HG03025 (cell line): ENCODE results near the gene INF2.
"Not testable (repeated sequence)": the region's sequence is repeated elsewhere in the genome, so short reads cannot be mapped to it uniquely, and the experiment has no call there.

Experiments used
- ATAC-seq: cut with Tn5 transposase; IDR thresholded peaks from one replicate; pipeline ENCODE4 v1.9.1; 2021; ENCODE audit warnings: mild to moderate bottlenecking, moderate library complexity; ENCODE audit not compliant: unreplicated experiment, low FRiP score

Gene INF2

GRCh38 chr14:104656014-104656714, 33.3 kb upstream of the INF2 start:
- no peak for ATAC-seq

DNA sequence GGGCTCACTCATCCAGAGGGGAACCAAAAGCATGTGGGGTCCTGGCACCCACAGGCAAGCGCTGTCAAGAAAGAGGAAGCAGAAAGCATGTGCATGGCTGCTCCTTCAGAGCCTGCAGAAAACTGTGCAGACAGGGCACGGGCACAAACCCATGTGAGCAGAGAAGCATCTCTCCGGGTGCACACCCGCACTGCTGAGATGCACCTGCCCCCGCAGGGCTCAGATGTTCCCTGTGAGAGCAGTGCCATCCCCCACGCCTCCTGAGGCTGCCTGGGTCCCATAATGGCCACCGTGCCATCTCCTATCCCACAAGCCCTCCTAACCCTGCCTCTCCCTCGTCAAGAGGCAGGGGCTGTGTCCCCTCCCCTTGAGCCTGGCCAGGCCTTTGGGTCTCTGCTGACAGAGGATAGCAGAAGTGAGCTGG, 32.3 kb upstream of the INF2 start:
- ATAC-seq = no peak

DNA sequence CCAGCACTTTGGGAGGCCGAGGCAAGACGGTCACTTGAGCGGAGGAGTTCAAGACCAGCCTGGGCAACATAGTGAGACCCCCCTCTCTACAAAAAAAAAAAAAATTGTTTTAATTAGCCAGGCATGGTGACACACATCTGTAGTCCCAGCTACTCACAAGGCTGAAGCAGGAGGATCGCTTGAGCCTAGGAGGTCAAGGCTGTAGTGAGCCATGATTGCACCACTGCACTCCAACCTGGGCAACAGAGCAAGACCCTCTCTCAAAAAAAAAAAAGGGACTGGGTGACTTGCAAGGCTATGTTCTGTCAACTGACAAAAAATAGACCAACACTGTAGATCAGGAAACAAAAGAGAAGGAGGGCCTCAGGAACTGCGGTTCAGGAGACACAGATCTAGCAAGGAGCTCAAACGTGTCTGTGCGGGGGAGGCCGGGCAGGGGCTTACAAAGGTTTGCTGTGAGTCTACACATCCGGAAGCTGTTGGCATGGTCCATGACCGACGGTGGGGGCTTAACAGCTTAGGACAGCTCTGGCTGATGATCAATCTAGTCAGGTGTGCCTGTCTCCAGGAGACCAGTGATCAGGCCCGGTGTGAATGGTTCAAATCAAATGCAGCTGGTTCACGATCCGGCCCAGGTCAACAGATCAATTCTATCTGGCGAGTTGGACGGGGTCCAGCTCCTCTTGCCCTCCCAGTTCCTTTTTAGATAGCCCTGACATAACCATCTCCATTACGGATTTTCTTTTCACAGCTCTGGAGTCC, 31.7 kb upstream of the INF2 start:
- ATAC-seq = no peak

DNA sequence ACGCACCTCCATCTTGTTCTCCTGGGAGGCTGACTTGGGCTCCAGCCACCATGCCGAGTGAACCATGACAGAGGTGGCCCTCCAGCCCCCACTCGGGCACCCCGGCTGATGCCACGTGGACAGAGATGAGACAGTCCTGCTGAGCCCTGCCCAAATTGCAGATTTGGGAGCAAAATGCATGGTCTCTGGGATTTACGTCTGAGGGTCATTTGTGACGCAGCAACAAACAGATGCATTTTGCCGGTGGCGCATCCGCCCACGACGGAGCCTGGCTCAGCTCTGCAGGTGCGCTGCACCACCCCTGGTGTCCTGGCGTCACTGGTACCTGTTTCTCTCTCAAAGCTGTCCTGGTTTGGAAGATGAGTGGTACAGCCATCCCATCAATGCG, 31.1 kb upstream of the INF2 start:
- ATAC-seq = no peak

GRCh38 chr14:104659146-104659545, 30.3 kb upstream of the INF2 start:
- ATAC-seq = no peak

- no peak for ATAC-seq
Observed at GRCh38 chr14:104659764-104660523, 29.5 kb upstream of the INF2 start.

GRCh38 chr14:104660597-104660996, 28.8 kb upstream of the INF2 start:
- ATAC-seq = no peak

- ATAC-seq = no peak
Observed at GRCh38 chr14:104661086-104661485, 28.3 kb upstream of the INF2 start.

- not testable (repeated sequence) for ATAC-seq
Observed at GRCh38 chr14:104661528-104662157, 27.8 kb upstream of the INF2 start.

DNA sequence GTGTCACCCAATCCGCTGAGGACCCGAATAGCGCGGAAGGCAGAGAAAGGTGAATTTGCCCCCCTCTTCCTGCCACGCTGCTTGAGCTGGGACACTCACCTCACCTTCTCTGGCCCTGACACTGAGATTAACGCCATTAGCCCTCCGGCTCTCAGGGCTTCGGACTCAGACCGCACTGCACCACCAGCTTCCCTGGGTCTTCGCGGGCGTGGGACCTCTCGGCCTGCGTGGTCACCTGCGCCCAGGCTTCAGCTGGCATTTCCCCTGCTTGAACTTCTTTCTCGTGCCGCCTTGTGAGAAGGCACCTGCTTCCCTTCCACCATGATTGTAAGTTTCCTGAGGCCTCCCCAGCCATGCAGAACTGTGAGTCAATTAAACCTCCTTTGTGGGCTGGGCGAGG, 26.9 kb upstream of the INF2 start:
- ATAC-seq = not testable (repeated sequence)

DNA sequence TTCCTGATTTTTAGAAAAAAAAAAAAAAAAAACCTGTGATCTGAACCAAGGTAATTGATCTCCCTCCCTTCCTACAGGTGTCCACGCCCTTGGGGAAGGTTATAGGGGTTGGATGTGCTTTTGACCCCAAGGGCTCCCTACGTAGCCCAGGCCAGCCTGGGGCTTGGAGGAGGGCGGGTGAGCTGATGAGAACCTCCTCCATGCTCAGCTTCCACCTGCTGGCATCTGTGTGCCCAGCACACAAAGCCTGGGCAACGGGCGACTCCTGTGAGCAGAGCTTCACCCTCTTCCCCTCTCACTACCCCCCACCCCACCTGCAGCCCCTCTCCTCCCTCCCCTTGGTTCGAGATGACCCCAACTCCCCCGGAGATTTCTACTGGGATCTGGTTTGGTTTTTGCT, 25.3 kb upstream of the INF2 start:
- ATAC-seq = no peak

DNA sequence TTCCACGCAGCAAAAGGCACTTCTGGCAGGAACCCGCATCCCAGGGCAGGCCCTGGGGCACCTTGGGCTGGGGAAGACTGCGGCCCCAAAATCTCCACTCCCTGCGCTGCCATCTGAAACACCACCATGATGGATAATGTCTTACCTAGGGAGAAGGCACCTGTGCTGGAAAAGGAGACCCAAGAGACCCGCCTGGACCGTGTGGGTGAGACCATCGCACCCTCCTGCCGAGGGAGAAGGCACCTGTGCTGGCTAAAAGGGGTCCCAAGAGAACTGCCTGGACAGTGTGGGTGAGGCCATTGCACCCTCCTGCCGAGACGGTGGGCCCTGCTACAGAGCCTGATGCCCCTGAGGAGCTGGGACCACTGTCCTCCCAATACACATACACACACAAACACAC, 24.8 kb upstream of the INF2 start:
- no peak for ATAC-seq

DNA sequence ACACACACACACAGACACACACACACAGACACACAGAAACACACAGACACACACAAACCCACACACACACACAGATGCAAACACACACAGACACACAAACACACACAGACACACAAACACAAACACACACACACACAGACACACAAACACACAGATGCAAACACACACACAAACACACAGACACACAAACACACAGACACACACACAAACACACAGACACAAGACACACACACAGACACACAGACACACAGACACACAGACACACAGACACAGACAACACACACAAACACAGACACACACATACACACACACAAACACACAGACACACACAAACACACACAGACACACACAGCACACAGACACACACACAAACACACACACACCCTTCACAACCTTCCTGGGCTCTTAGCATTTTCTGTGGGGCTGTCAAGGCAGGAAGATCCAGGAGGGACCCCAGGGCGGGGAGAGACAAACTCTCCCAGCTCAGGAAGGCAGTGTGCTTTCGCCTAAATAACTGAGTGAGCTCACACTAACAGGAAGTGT, 24.2 kb upstream of the INF2 start:
- no peak for ATAC-seq

DNA sequence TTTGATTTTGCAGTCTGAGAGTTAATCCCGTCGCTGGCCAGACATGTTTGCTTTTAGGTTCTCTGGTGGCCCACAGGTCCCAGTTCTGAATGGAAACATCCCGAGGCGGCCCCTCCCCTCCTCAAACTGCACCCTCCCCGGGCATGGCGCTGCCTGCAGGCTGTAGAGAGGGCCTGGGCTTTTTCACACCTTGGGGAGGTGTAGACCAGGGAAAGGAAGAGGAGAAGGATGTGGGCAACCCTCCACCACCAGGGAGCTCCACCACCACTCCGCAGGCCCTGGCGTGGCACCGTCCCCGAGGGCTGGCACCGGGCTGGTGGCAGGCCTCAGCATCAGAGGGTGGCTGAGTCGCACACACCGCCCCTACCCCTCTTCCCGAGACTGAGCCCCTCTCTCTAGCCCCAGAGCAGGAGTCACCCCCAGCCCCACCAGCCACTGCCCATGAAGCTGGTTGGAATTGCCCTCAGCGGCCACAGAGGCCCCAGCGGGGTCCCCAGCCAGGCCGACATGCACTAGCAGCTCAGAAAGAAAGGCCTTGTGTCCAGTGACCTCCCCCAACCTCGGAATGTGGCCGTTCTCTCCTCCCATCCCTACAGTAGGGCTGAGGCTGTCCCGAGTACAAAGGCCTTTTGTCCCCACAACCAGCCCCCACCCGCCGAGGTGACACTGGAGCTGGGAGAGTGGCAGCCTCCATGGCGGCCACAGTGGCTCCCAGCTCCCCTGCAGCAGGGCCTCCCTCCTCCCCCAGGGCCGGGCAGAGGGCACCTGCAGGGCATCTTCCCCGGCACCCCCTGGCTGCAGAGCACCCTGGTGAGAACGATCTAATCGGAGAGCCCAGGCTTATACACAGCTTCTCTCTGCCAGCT, 23.5 kb upstream of the INF2 start:
- no peak for ATAC-seq

DNA sequence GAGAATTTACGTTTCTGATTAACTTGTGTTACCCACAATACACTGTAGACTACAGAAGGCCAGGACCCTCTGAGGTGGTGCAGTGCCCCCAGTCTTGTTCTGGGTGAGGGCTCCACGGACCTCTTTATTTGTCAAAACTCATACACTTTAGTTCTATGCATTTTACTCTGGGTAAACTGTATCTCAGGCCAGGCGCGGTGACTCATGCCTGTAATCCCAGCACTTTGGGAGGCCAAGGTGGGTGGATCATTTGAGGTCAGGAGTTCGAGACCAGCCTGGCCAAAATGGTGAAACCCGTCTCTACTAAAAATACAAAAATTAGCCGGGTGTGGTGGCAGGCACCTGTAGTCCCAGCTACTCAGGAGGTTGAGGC, 22.9 kb upstream of the INF2 start:
- ATAC-seq = not testable (repeated sequence)

DNA sequence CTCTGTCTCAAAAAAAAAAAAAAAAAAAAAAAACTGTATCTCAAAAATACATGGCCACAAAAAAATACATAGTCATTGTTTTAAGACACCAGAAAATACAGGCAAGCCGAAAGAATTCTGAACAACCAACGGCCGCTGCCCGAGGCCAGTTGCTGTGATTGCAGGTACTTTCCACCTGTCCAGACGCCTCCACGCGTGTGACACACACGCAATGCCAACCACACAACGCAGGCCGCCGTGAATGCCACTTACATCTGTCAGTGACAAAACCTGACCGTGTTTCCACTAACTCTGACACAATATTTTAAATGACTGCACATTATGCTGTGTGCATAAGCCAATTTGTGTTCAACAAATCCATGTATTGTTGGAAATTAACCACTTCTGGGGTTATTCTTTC, 22.4 kb upstream of the INF2 start:
- ATAC-seq = no peak

DNA sequence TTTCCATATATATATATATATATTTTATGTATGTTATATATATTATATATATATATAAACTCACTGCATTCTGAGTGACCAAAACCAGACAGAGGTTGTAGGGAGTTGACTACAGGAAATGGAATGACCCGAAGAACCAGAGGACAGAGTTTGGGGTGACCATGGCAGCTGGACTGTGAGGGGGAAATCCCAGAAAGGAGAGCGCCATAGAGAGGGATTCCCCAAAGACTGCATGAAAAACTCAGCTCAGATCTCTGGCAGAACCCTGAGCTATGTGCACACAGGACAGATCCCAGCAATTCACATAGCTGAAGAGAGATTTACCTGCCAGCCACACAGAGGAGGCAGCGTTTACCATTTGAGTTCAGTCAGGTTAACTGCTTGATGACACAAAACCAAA, 19.7 kb upstream of the INF2 start:
- ATAC-seq = no peak

DNA sequence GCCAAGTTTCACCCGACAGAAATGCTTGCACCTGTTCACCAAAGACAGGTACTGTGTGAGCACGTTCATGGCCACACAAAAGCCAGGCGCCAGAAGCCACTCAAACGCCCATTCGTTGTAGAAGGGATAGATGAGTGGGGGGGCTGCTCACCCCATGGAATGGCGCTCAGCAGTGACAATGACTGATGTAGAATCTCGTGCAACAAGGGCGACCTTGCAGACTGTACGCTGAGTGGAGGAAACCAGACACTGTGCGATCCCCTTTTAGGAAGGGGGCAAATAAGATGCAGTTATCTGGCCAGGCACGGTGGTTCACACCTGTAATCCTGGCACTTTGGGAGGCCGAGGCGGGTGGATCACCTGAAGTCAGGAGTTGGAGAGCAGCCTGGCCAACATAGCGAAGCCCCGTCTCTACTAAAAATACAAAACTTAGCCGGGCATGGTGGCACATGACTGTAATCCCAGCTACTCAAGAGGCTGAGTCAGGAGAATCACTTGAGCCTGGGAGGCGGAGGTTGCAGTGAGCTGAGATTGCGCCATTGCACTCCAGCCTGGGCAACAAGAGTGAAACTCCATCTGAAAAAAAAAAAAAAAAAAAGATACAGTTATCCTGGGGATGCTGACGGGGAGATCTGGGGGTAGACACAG, 18.0 kb upstream of the INF2 start:
- ATAC-seq = not testable (repeated sequence)

- ATAC-seq = not testable (repeated sequence)
Observed at GRCh38 chr14:104672119-104672518, 17.3 kb upstream of the INF2 start.
